ENCODE data around the gene UBE2R2.
"Not testable (repeated sequence)": the region's sequence is repeated elsewhere in the genome, so short reads cannot be mapped to it uniquely, and the experiment has no call there.

UBE2R2 gene

DNA sequence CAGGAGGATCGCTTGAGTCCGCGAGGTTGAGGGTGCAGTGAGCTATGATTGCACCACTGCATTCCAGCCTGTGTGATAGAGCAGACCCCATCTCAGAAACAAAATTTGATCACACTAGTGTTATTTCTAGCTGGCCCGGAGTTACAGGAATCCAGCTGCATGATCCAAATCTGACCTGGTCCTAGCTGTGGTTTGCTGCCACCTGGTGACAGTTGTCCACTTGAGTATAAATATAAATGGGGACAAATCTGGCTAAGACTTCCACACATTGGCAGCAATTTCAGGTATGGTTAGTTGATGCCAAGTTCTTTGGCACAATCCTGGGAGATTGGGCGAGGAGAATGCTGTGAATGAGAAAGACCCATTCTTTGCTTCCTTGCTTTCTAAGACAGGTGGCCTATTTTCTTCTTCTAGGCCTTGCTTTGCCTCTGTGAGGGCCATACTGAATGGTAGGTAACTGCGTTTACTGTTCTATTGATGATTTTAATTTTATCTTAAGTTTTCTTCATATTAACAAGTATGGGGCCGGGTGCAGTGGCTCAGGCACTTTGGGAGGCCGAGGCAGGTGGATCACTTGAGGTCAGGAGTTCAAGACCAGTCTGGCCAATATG, 35.4 kb downstream of the UBE2R2 start:
- no peak overlapping the region for H3K4me3 ChIP-seq (ENCODE audit: low read depth, low read length)
- ChIA-PET POLR2A (interaction anchor here (0.6 kb wide), 1 partner anchor 34 kb away, joined by 3 read pairs; no protein-coding TSS in a partner anchor), CTCF (interaction anchor here (0.9 to 4.6 kb wide), 6 partner anchors 9 to 114 kb away, joined by 3 to 36 read pairs (median 3); no protein-coding TSS in a partner anchor)
- no peak for DNase-seq (ENCODE audit: low read depth, low spot score)
- TF ChIP-seq, protein P1, sequence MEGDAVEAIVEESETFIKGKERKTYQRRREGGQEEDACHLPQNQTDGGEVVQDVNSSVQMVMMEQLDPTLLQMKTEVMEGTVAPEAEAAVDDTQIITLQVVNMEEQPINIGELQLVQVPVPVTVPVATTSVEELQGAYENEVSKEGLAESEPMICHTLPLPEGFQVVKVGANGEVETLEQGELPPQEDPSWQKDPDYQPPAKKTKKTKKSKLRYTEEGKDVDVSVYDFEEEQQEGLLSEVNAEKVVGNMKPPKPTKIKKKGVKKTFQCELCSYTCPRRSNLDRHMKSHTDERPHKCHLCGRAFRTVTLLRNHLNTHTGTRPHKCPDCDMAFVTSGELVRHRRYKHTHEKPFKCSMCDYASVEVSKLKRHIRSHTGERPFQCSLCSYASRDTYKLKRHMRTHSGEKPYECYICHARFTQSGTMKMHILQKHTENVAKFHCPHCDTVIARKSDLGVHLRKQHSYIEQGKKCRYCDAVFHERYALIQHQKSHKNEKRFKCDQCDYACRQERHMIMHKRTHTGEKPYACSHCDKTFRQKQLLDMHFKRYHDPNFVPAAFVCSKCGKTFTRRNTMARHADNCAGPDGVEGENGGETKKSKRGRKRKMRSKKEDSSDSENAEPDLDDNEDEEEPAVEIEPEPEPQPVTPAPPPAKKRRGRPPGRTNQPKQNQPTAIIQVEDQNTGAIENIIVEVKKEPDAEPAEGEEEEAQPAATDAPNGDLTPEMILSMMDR (IDR thresholded peaks at IDR 0.05; ENCODE audit: insufficient read depth, low read length, missing control alignments), result peak; percentile 22

DNA sequence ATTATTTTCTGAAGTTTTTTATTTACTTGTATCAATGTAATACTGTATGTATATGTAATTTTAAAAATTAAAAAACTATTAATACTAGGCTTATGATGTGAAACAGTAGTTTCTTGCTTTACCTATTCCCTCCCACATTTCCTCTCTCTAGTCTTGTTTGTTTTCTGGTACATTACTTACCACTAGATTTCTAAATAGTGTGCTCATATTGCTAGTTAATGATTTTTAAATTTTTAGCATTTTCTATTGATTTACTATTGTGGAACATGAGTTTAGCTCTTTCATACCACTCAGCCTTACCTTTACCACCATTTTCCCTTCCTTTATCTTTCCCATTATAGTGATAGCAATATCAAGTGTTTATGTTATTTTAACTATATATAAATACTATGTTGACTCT, 39.3 kb downstream of the UBE2R2 start:
- CTCF ChIA-PET, result interaction anchor here (1.2 kb wide), 1 partner anchor 11 kb away, joined by 3 read pairs; no protein-coding TSS in a partner anchor
- POLR2A ChIA-PET, result no interaction called here
- H3K4me3 ChIP-seq (ENCODE audit: low read depth, low read length), result no peak overlapping the region
- TF ChIP-seq, protein P1 (IDR thresholded peaks at IDR 0.05; ENCODE audit: insufficient read depth, low read length, missing control alignments), result no peak
- DNase-seq (ENCODE audit: low read depth, low spot score), result no peak

DNA sequence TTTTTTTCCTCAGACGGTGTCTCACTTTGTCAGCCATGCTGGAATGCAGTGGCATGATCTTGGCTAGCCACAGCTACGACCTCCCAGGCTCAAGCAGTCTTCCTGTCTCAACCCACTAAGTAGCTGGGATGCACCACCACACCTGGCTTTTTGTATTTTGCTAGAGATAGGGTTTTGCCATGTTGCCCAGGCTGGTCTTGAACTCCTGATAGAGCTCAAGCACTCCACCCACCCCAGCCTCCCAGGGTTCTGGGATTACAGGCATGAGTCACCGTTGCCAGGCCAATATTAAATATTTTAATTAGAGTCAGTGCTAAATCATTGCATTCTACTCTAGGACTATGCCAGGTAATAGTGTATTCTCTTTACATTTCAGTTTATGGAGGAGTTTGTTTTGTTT, 41.5 kb downstream of the UBE2R2 start:
- TF ChIP-seq, protein P1 (IDR thresholded peaks at IDR 0.05; ENCODE audit: insufficient read depth, low read length, missing control alignments), result no peak
- no peak overlapping the region for H3K4me3 ChIP-seq (ENCODE audit: low read depth, low read length)
- ChIA-PET POLR2A (no interaction called here), CTCF (interaction anchor here (1.0 to 1.5 kb wide), 2 partner anchors 8 to 9 kb away, joined by 3 to 4 read pairs; no protein-coding TSS in a partner anchor)
- no peak for DNase-seq (ENCODE audit: low read depth, low spot score)

DNA sequence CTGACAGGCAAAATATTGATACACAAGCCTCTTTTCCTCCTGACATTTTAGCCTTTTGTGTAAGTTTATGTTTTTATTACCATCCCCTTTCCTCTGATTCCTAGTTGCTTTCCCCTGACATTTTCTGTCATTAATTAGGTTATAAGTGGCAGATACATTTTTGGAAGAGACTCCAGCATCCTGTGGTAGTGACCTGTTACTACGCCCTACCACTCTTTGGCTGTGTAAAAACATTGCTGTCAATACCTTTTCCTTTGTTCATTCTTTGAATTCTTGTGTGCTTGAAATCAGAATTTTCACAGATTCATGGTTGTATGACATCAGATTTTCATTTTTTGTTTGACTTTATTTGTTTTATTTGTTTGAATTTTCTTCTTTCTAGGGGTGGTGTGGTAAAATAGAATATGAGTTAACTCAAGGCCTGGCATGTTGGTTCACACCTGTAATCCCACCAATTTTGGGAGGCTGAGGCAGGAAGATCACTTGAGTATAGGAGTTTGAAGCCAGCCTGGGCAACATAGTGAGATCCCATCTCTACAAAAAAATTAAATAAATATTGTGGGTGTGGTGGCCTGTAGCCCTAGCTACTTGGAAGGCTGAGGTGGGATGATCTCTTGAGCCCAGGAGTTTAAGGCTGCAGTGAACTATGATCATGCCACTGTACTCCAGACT, 43.4 kb downstream of the UBE2R2 start:
- TF ChIP-seq, protein P1 (IDR thresholded peaks at IDR 0.05; ENCODE audit: insufficient read depth, low read length, missing control alignments), result no peak
- no peak for DNase-seq (ENCODE audit: low read depth, low spot score)
- POLR2A ChIA-PET, result no interaction called here
- no peak overlapping the region for H3K4me3 ChIP-seq (ENCODE audit: low read depth, low read length)
- CTCF ChIA-PET, result interaction anchor here (1.1 to 1.3 kb wide), 2 partner anchors 8 to 47 kb away, joined by 3 to 11 read pairs; no protein-coding TSS in a partner anchor

DNA sequence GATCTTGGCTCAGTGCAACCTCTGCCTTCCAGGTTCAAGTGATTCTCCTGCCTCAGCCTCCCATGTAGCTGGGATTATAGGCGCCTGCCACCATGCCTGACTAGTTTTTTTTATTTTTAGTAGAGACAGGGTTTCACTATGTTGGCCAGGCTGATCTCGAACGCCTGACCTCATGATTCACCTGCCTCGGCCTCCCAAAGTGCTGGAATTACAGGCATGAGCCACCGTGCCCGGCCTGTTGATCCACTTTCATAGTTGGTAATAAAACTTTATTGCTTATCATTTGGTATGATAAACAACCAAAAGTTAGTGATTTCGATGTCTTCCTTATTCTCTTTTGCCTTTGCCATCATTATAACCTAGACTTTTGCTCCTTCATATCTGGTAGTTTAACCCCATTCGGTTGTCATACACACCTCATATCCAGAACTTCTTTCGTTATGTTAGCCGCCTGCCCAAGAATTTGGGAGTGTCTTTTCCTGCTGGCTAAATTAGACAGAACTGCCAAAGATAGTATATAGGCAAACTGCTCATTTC, 45.0 kb downstream of the UBE2R2 start:
- DNase-seq (ENCODE audit: low read depth, low spot score), result no peak
- ChIA-PET CTCF (interaction anchor here (0.7 to 1.3 kb wide), 2 partner anchors 9 to 124 kb away, joined by 3 read pairs; no protein-coding TSS in a partner anchor), POLR2A (no interaction called here)
- no peak overlapping the region for H3K4me3 ChIP-seq (ENCODE audit: low read depth, low read length)
- TF ChIP-seq, protein P1 (IDR thresholded peaks at IDR 0.05; ENCODE audit: insufficient read depth, low read length, missing control alignments), result no peak

DNA sequence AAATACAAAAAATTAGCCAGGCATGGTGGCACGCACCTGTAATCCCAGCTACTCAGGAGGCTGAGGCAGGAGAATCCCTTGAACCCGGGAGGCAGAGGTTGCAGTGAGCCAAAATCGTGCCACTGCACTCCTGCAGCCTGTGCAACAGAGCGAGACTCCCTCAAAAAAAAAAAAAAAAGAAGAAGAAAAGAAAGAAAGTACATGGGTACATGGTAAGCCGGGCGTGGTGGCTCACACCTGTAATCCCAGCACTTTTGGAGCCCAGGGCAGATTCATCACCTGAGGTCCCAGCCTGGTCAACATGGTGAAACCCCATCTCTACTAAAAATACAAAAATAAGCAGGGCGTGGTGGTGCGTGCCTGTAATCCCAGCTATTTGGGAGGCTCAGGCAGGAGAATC, 46.1 kb downstream of the UBE2R2 start:
- DNase-seq (ENCODE audit: low read depth, low spot score); CTCF ChIA-PET; H3K4me3 ChIP-seq (ENCODE audit: low read depth, low read length): not testable (repeated sequence)
- POLR2A ChIA-PET, result interaction anchor here (0.7 kb wide), 1 partner anchor 18 kb away, joined by 6 read pairs; no protein-coding TSS in a partner anchor
